ENCODE results near the gene PRR15L.

DNA sequence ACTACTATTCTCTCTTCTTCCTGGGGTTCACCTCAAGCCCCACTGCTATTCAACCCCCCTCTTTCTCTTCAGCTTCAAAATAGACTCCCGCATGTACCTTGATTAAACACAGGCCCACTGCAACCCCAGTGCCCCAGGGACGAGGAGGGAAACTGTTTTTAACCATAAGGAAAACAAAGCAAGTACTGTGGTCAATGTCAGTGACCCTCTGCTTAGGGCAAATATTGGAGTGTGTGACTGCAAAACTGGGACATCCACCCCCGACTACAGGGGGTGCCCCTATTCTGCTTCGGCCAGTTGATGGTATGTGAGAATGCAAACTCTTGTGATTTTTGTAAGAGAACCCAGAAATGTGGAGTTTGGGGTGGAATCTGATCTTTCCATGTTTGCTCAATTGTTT, 25.8 kb downstream of the PRR15L start:
- TF ChIP-seq ZNF274 (IDR thresholded peaks at IDR 0.05; ENCODE audit: low read depth, low read length) (no peak), SUZ12 (IDR thresholded peaks at IDR 0.05; ENCODE audit: extremely low read depth, insufficient read depth, insufficient read length) (no peak)
